Measurements from ENCODE around the gene LRP6. TPM values are rescaled to one million over a fixed set of nuclear protein-coding genes. Genes with fewer than 3 reads are reported as not detected.

The LRP6 gene
- total RNA-seq, 4 donors from 2014 or later = 15.1 to 25.9 (median 22.0) TPM

DNA sequence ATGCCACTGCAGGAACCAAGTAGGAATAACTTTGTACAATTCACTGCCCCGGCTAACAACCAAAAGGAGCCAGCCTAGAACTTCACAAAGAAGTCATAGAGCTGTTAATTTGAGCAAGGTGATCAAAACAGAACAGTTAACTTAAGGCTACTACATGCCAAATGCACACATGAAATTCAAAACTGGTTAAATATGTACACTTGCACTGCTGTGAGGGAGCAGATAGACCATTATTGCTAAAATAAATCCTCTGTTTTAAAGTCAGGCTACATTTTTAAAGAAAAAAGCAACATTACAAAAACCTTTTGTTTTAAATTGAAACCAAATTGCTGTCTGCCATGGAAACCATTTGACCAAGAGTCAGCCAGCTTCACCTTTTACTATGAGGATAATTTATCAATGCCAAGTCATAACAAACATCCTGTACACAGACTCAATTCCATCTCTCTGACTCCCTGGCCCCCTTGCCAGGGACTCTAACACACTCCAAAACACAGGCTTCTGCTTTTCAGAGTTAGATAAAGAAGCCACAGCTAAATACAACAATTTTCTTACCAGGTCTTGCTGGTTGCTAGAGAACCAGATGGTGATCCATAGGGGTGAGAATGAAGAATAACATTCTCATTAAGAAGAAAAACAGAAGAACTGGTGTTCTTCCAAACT lies 84.0 kb downstream of the LRP6 start:
- TF ChIP-seq, protein P1, sequence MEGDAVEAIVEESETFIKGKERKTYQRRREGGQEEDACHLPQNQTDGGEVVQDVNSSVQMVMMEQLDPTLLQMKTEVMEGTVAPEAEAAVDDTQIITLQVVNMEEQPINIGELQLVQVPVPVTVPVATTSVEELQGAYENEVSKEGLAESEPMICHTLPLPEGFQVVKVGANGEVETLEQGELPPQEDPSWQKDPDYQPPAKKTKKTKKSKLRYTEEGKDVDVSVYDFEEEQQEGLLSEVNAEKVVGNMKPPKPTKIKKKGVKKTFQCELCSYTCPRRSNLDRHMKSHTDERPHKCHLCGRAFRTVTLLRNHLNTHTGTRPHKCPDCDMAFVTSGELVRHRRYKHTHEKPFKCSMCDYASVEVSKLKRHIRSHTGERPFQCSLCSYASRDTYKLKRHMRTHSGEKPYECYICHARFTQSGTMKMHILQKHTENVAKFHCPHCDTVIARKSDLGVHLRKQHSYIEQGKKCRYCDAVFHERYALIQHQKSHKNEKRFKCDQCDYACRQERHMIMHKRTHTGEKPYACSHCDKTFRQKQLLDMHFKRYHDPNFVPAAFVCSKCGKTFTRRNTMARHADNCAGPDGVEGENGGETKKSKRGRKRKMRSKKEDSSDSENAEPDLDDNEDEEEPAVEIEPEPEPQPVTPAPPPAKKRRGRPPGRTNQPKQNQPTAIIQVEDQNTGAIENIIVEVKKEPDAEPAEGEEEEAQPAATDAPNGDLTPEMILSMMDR (IDR thresholded peaks at IDR 0.05) = no peak
- DNase-seq (ENCODE audit: low spot score) (no peak), ATAC-seq (ENCODE audit: low FRiP score) (no peak)

- ATAC-seq (ENCODE audit: low FRiP score) (no peak), DNase-seq (ENCODE audit: low spot score) (no peak)
- TF ChIP-seq, protein P1 (IDR thresholded peaks at IDR 0.05) = no peak
Observed at GRCh38 chr12:12181511-12181910, 85.3 kb downstream of the LRP6 start.

GRCh38 chr12:12180575-12180974 lies 86.3 kb downstream of the LRP6 start:
- DNase-seq (ENCODE audit: low spot score) (no peak), ATAC-seq (ENCODE audit: low FRiP score) (no peak)
- TF ChIP-seq, protein P1 (IDR thresholded peaks at IDR 0.05) = no peak

GRCh38 chr12:12180136-12180535 lies 86.7 kb downstream of the LRP6 start:
- ATAC-seq (ENCODE audit: low FRiP score) (no peak), DNase-seq (ENCODE audit: low spot score) (no peak)
- TF ChIP-seq, protein P1 (IDR thresholded peaks at IDR 0.05) = no peak

DNA sequence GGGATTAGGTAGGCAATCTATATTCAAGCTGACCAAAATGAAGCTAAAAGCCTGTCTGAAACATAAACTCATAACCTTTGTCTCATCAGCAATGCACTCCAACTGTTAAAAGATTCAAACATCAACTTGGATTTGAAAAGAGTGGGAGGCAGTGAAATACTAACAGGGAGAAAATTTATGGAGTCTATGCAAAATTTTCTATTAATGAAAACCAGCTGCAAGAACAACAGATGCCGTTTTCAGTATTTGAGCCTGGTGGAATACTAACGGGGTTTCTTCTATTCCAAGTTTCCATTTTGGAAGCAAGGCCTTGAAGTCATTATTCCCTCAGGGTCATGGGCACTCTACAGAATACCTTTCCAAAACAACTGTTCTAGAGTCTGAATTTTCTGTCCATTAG lies 88.3 kb downstream of the LRP6 start:
- ATAC-seq (ENCODE audit: low FRiP score) (no peak), DNase-seq (ENCODE audit: low spot score) (no peak)
- TF ChIP-seq, protein P1 (IDR thresholded peaks at IDR 0.05) = no peak

GRCh38 chr12:12176402-12176801 lies 90.4 kb downstream of the LRP6 start:
- ATAC-seq (ENCODE audit: low FRiP score) (no peak), DNase-seq (ENCODE audit: low spot score) (no peak)
- TF ChIP-seq, protein P1 (IDR thresholded peaks at IDR 0.05) = no peak

DNA sequence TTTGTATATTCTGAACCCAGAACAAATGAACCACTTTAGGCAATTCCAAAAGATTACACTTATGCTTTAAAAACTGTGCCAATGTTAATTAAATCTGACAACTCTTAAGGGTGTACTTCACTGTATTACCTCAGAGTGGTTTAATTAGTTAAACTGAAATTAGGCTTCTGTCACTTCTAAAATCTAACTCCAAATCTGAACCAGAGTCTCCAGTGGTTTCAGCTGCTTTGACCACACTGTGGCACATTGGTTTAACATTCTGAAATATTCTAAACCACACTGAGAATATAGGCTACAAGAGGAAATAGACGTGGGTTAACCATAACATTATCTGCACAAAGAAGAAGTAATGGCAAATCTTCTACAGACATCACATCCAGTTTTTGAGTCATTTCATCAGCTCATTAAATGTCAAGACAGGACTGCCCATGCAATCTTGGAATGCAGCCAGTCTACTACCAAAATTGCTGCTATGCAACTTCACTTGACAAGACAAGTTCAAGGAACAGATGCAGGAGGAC lies 94.8 kb downstream of the LRP6 start:
- ATAC-seq (ENCODE audit: low FRiP score) (no peak), DNase-seq (ENCODE audit: low spot score) (no peak)
- TF ChIP-seq, protein P1 (IDR thresholded peaks at IDR 0.05) = no peak
